A673 (cell line): Measurements from ENCODE around the gene ABCA13.

Experiments used
- CTCF ChIP-seq: fragments of 300-800, 200-600 bp; sonication (generic); conservative IDR thresholded peaks from 2 replicates; pipeline ENCODE4 v1.5.1; 2017; ENCODE audit warnings: low read depth, mild to moderate bottlenecking, antibody characterized with exemption, low read length, moderate library complexity, mixed read lengths
- EZH2 ChIP-seq: fragments of 200-600 bp; sonication (generic); IDR thresholded peaks from 2 replicates; pipeline ENCODE4 v1.6.1; 2017; ENCODE audit warnings: borderline replicate concordance, low read depth, mild to moderate bottlenecking, mixed read lengths, antibody characterized with exemption, low read length; ENCODE audit not compliant: poor library complexity, severe bottlenecking

- TF ChIP-seq CTCF (no peak), EZH2 (no peak)
These were observed 21.2 kb upstream of the ABCA13 start for GRCh38 chr7:48150086-48150485.
